ENCODE results near the gene ECM1.

The ECM1 gene

GRCh38 chr1:150477733-150478132, 30.2 kb upstream of the ECM1 start:
- H3K9me3 ChIP-seq (ENCODE audit: severe bottlenecking) = no peaks in the 10 kb centered on the region
- no peak overlapping the region for H3K4me3 ChIP-seq (ENCODE audit: severe bottlenecking)
- H3K36me3 ChIP-seq (ENCODE audit: low read depth) = 0 out of 2 replicates have a peak, but pooled peaks cover 2% of the 10 kb centered on the region
- H3K4me1 ChIP-seq (ENCODE audit: insufficient read depth, poor library complexity, severe bottlenecking) = peaks cover 27% of the 10 kb centered on the region
- peak overlapping the region; percentile 83 for H3K27ac ChIP-seq (ENCODE audit: poor library complexity, severe bottlenecking)
- peak; percentile 96 for ATAC-seq (ENCODE audit: low read depth)
- no peaks in the 10 kb centered on the region for H3K27me3 ChIP-seq (ENCODE audit: insufficient read depth, poor library complexity, severe bottlenecking)
- DNase-seq (ENCODE audit: low spot score) = peak; percentile 74
- TF ChIP-seq CTCF (IDR thresholded peaks at IDR 0.05; ENCODE audit: poor library complexity, severe bottlenecking) = no peak

- Histone ChIP-seq H3K27me3 (ENCODE audit: insufficient read depth, poor library complexity, severe bottlenecking) (no peaks in the 10 kb centered on the region), H3K9me3 (ENCODE audit: severe bottlenecking) (no peaks in the 10 kb centered on the region), H3K4me3 (ENCODE audit: severe bottlenecking) (no peak overlapping the region), H3K27ac (ENCODE audit: poor library complexity, severe bottlenecking) (peak overlapping the region; percentile 83), H3K4me1 (ENCODE audit: insufficient read depth, poor library complexity, severe bottlenecking) (peaks cover 27% of the 10 kb centered on the region), H3K36me3 (ENCODE audit: low read depth) (no peaks in the 10 kb centered on the region)
- ATAC-seq (ENCODE audit: low read depth) (no peak), DNase-seq (ENCODE audit: low spot score) (no peak)
- TF ChIP-seq CTCF (IDR thresholded peaks at IDR 0.05; ENCODE audit: poor library complexity, severe bottlenecking) = no peak
These were observed 28.5 kb upstream of the ECM1 start for GRCh38 chr1:150479370-150479769.

- H3K4me3 ChIP-seq (ENCODE audit: severe bottlenecking) = no peak overlapping the region
- peaks cover 32% of the 10 kb centered on the region for H3K4me1 ChIP-seq (ENCODE audit: insufficient read depth, poor library complexity, severe bottlenecking)
- ATAC-seq (ENCODE audit: low read depth) = no peak
- H3K36me3 ChIP-seq (ENCODE audit: low read depth) = no peaks in the 10 kb centered on the region
- H3K9me3 ChIP-seq (ENCODE audit: severe bottlenecking) = no peaks in the 10 kb centered on the region
- peak overlapping the region; percentile 83 for H3K27ac ChIP-seq (ENCODE audit: poor library complexity, severe bottlenecking)
- H3K27me3 ChIP-seq (ENCODE audit: insufficient read depth, poor library complexity, severe bottlenecking) = no peaks in the 10 kb centered on the region
- no peak for DNase-seq (ENCODE audit: low spot score)
- no peak for TF ChIP-seq CTCF (IDR thresholded peaks at IDR 0.05; ENCODE audit: poor library complexity, severe bottlenecking)
These were observed 28.0 kb upstream of the ECM1 start for GRCh38 chr1:150479927-150480352.

- no peaks in the 10 kb centered on the region for H3K9me3 ChIP-seq (ENCODE audit: severe bottlenecking)
- peak overlapping the region; percentile 53 for H3K27ac ChIP-seq (ENCODE audit: poor library complexity, severe bottlenecking)
- H3K4me1 ChIP-seq (ENCODE audit: insufficient read depth, poor library complexity, severe bottlenecking) = peaks cover 14% of the 10 kb centered on the region
- H3K4me3 ChIP-seq (ENCODE audit: severe bottlenecking) = no peak overlapping the region
- H3K36me3 ChIP-seq (ENCODE audit: low read depth) = peaks cover 11% of the 10 kb centered on the region
- no peak for DNase-seq (ENCODE audit: low spot score)
- no peak for TF ChIP-seq CTCF (IDR thresholded peaks at IDR 0.05; ENCODE audit: poor library complexity, severe bottlenecking)
- no peaks in the 10 kb centered on the region for H3K27me3 ChIP-seq (ENCODE audit: insufficient read depth, poor library complexity, severe bottlenecking)
- peak; percentile 48 for ATAC-seq (ENCODE audit: low read depth)
These were observed 23.5 kb upstream of the ECM1 start for GRCh38 chr1:150484431-150484830.

- TF ChIP-seq CTCF (IDR thresholded peaks at IDR 0.05; ENCODE audit: poor library complexity, severe bottlenecking) = peak; percentile 26
- Histone ChIP-seq H3K27ac (ENCODE audit: poor library complexity, severe bottlenecking) (peak overlapping the region; percentile 53), H3K27me3 (ENCODE audit: insufficient read depth, poor library complexity, severe bottlenecking) (no peaks in the 10 kb centered on the region), H3K4me1 (ENCODE audit: insufficient read depth, poor library complexity, severe bottlenecking) (peaks cover 11% of the 10 kb centered on the region), H3K36me3 (ENCODE audit: low read depth) (peaks cover 15% of the 10 kb centered on the region), H3K4me3 (ENCODE audit: severe bottlenecking) (no peak overlapping the region), H3K9me3 (ENCODE audit: severe bottlenecking) (no peaks in the 10 kb centered on the region)
- ATAC-seq (ENCODE audit: low read depth) (no peak), DNase-seq (ENCODE audit: low spot score) (no peak)
These were observed 23.0 kb upstream of the ECM1 start for GRCh38 chr1:150484861-150485260.
